K562 (cell line): Measurements from ENCODE around the gene HLA-DMB. TPM values are rescaled to one million over a fixed set of nuclear protein-coding genes. Genes with fewer than 3 reads are reported as not detected.

Experiments used
- AFF1 ChIP-seq, 2 experiments: fragments of 450-650 bp; IDR thresholded peaks; 2 replicates each; pipeline ENCODE4 v1.6.1; 2018; ENCODE audit warnings: mild to moderate bottlenecking in 2 of 2, low read depth in 1 of 2; ENCODE audit not compliant: partially characterized antibody in 2 of 2
- ATF1 ChIP-seq, 2 experiments: fragments of 450-650 bp in 1 of 2; IDR thresholded peaks; 2 replicates each; pipeline ENCODE4 v1.6.1; 2016; ENCODE audit warnings: missing compliant biosample characterization in 1 of 2, missing genetic modification characterization in 1 of 2
- BACH1 ChIP-seq: fragments of 200-800 bp; sonication (Bioruptor generic); IDR thresholded peaks from 2 replicates; pipeline ENCODE4 v1.6.1; 2016; ENCODE audit warnings: missing genetic modification characterization, missing compliant biosample characterization
- CHD2 ChIP-seq: IDR thresholded peaks from 2 replicates; pipeline ENCODE4 v1.6.1; 2011; ENCODE audit warnings: low read depth, low read length
- DIDO1 ChIP-seq: fragments of 450-650 bp; IDR thresholded peaks from 2 replicates; pipeline ENCODE4 v1.6.1; 2016; ENCODE audit warnings: low read depth, missing biosample characterization, missing genetic modification characterization
- HSF4 ChIP-seq: fragments of 250-450 bp; sonication (Bioruptor Pico); IDR thresholded peaks from 2 replicates; pipeline ENCODE4 v2.1.2; 2022; ENCODE audit warnings: mild to moderate bottlenecking, moderate library complexity, borderline replicate concordance
- MTF1 ChIP-seq: fragments of 250-450 bp; sonication (Bioruptor Pico); IDR thresholded peaks from 2 replicates; pipeline ENCODE4 v1.9.0; 2021; ENCODE audit warnings: moderate library complexity, mild to moderate bottlenecking, inconsistent platforms, borderline replicate concordance
- MXD1 ChIP-seq: fragments of 250-450 bp; sonication (Bioruptor Pico); IDR thresholded peaks from 2 replicates; pipeline ENCODE4 v1.8.0; 2021; ENCODE audit warnings: borderline replicate concordance, mild to moderate bottlenecking, moderate library complexity; ENCODE audit not compliant: poor library complexity, severe bottlenecking
- MYBL2 ChIP-seq, 2 experiments: fragments of 450-650 bp in 1 of 2; sonication (generic) in 1 of 2; formaldehyde crosslinking in 1 of 2; IDR thresholded peaks; 2 replicates each; pipeline versions ENCODE4 v1.6.1 to v1.8.1; 2017 to 2022; ENCODE audit warnings: borderline replicate concordance in 1 of 2, inconsistent platforms in 1 of 2, low read depth in 1 of 2, mild to moderate bottlenecking in 1 of 2, missing genetic modification reagents in 1 of 2, moderate library complexity in 1 of 2
- NCOA6 ChIP-seq: fragments of 450-650 bp; IDR thresholded peaks from 2 replicates; pipeline ENCODE4 v1.6.1; 2017; ENCODE audit warnings: mild to moderate bottlenecking
- NFRKB ChIP-seq: fragments of 450-650 bp; IDR thresholded peaks from 2 replicates; pipeline ENCODE4 v1.6.1; 2016; ENCODE audit warnings: low read depth
- PKNOX1 ChIP-seq: fragments of 450-650 bp; IDR thresholded peaks from 2 replicates; pipeline ENCODE4 v1.6.1; 2016
- PPARD ChIP-seq: fragments of 250-450 bp; sonication (Bioruptor Pico); IDR thresholded peaks from 2 replicates; pipeline ENCODE4 v1.8.0; 2022; ENCODE audit warnings: inconsistent platforms, mild to moderate bottlenecking, moderate library complexity
- PYGO2 ChIP-seq: fragments of 450-650 bp; IDR thresholded peaks from 2 replicates; pipeline ENCODE4 v1.6.1; 2016; ENCODE audit warnings: mild to moderate bottlenecking, missing genetic modification characterization, moderate library complexity, missing compliant biosample characterization
- SIN3B ChIP-seq: fragments of 450-650 bp; IDR thresholded peaks from 2 replicates; pipeline ENCODE4 v1.6.1; 2017; ENCODE audit warnings: low read depth, mild to moderate bottlenecking, moderate library complexity
- TEAD2 ChIP-seq: fragments of 450-650 bp; IDR thresholded peaks from 2 replicates; pipeline ENCODE4 v1.6.1; 2016; ENCODE audit warnings: missing genetic modification characterization, control low read depth, missing compliant biosample characterization
- TRIM24 ChIP-seq, 2 experiments: fragments of 450-650 bp; IDR thresholded peaks; 2 replicates each; pipeline ENCODE4 v1.6.1; 2016
- USF1 ChIP-seq: sonication (generic); formaldehyde crosslinking; IDR thresholded peaks from 2 replicates; pipeline ENCODE4 v1.9.0; 2022; ENCODE audit warnings: mild to moderate bottlenecking, missing genetic modification reagents
- ZNF449 ChIP-seq: fragments of 250-450 bp; sonication (Bioruptor Pico); IDR thresholded peaks from 2 replicates; pipeline ENCODE4 v1.8.0; 2022; ENCODE audit warnings: moderate library complexity, mild to moderate bottlenecking, inconsistent platforms
- polyA plus RNA-seq, 8 experiments: library from polyadenylated mRNA; depleted of rRNA in 4 of 8; stranded (reverse) in 5 of 8; unstranded in 3 of 8; fragments of >200 nt; fragmentation: Nextera tagmentation in 2 of 8; fragmentation: Illumina TruSeq in 1 of 8; extraction: Ambion mirVana in 2 of 8; extraction: Trizol in 1 of 8; gene quantifications; 2 replicates each; pipeline versions ENCODE4 v1.2.1 to v1.2.3, GENCODE V29; 2011 to 2014; ENCODE audit warnings: inconsistent platforms in 1 of 8, missing spikeins in 1 of 8
- total RNA-seq, 7 experiments: library from RNA; depleted of rRNA in 6 of 7; stranded (reverse); fragments of >200 nt in 6 of 7; fragmentation: Illumina TruSeq in 2 of 7; extraction: Trizol in 2 of 7; gene quantifications; 2 replicates each; pipeline versions ENCODE4 v1.2.1 to v1.2.3, GENCODE V29; 2011 to 2021; ENCODE audit warnings: low replicate concordance in 1 of 7

Gene HLA-DMB
- total and polyA plus RNA-seq, 9 of the 15 experiments (the other 6 are each of a cell fraction or from before 2014, with no cell fraction given), result 0.38 TPM; not detected in 8

GRCh38 chr6:32967151-32968091 lies 26.6 kb upstream of the HLA-DMB start (continued):
- TF ChIP-seq NFRKB (no peak), TEAD2 (no peak), ZNF449 (CRISPR knock-in tag) (no peak), USF1 (CRISPR knock-in tag) (no peak), BACH1 (tag) (peak; percentile 86), CHD2 (no peak), NCOA6 (no peak), PYGO2 (tag) (no peak), MYBL2 (IDR thresholded peaks at IDR 0.05; ENCODE audit: low read depth) (no peak), MYBL2 (CRISPR knock-in tag; IDR thresholded peaks at IDR 0.05; ENCODE audit: borderline replicate concordance) (no peak), TRIM24 (IDR thresholded peaks at IDR 0.05) (0 out of 4 replicates have a peak, but pooled peaks of 1 of the 2 experiments have one; percentile 26), DIDO1 (no peak), MTF1 (CRISPR knock-in tag) (no peak), HSF4 (CRISPR knock-in tag) (no peak), SIN3B (no peak), PKNOX1 (no peak; the same call in 1 of the 2 replicates), AFF1 (IDR thresholded peaks at IDR 0.05; ENCODE audit: low read depth in 1 of 2, partially characterized antibody in 2 of 2) (peak in 1 of 2 experiments; percentile 11), ATF1 (CRISPR knock-in tag; IDR thresholded peaks at IDR 0.05) (no peak), ATF1 (tag; IDR thresholded peaks at IDR 0.05) (no peak), PPARD (CRISPR knock-in tag) (no peak), MXD1 (no peak)
